ENCODE data around the gene ABHD11. TPM values are rescaled to one million over a fixed set of nuclear protein-coding genes. Genes with fewer than 3 reads are reported as not detected.

Gene ABHD11
- total and polyA plus RNA-seq, 9 of the 15 experiments (the other 6 are each of a cell fraction or from before 2014, with no cell fraction given), result 7.7 to 44.2 (median 18.9) TPM

DNA sequence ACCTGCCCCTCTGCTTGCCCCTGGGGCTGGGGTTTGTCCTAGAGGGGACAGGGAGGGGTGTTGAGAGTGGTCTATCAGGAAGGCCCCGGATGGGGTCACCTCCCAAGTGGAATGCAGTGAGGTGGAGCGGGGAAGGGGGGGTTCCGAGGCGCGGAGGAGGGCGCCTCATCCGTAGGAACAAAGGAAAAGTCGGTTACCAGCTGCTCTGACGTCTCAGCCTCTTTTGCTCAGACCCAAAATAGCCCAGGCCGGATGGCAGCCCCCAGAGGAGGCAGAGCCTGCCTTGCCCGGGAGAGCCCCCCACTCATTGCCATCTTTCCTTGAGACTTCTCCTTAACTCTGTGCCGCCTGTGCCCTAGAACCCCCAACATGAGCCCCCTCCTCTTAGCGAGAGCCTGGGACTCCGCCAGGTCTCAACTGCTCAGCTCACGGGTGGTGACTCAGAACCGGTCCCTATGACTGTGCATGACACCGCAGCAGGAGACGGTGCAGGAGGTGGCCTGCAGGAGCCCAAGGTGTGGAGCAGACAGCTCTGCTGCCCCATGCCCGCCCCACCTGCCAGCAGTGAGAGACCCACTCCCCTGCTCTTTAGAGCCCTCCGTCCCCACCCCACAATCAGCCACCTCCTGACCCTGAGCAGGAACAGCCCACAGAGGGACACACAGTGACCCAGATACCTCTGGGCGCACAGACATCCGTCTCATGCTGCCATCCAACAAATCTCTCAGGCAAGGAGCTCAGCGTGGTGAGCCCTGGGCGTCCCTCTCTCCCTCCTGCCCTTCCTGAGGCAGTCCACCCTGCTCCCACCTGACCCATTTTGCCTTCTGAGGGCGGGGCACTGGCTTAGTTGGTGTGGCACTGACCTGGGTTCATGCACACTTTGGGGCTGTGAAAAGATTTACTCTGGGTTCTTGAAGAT lies 32.2 kb downstream of the ABHD11 start (continued):
- TF ChIP-seq, protein P1, sequence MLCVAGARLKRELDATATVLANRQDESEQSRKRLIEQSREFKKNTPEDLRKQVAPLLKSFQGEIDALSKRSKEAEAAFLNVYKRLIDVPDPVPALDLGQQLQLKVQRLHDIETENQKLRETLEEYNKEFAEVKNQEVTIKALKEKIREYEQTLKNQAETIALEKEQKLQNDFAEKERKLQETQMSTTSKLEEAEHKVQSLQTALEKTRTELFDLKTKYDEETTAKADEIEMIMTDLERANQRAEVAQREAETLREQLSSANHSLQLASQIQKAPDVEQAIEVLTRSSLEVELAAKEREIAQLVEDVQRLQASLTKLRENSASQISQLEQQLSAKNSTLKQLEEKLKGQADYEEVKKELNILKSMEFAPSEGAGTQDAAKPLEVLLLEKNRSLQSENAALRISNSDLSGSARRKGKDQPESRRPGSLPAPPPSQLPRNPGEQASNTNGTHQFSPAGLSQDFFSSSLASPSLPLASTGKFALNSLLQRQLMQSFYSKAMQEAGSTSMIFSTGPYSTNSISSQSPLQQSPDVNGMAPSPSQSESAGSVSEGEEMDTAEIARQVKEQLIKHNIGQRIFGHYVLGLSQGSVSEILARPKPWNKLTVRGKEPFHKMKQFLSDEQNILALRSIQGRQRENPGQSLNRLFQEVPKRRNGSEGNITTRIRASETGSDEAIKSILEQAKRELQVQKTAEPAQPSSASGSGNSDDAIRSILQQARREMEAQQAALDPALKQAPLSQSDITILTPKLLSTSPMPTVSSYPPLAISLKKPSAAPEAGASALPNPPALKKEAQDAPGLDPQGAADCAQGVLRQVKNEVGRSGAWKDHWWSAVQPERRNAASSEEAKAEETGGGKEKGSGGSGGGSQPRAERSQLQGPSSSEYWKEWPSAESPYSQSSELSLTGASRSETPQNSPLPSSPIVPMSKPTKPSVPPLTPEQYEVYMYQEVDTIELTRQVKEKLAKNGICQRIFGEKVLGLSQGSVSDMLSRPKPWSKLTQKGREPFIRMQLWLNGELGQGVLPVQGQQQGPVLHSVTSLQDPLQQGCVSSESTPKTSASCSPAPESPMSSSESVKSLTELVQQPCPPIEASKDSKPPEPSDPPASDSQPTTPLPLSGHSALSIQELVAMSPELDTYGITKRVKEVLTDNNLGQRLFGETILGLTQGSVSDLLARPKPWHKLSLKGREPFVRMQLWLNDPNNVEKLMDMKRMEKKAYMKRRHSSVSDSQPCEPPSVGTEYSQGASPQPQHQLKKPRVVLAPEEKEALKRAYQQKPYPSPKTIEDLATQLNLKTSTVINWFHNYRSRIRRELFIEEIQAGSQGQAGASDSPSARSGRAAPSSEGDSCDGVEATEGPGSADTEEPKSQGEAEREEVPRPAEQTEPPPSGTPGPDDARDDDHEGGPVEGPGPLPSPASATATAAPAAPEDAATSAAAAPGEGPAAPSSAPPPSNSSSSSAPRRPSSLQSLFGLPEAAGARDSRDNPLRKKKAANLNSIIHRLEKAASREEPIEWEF (CRISPR knock-in tag; IDR thresholded peaks at IDR 0.05), result no peak
- TF ChIP-seq CBFA2T2 (conservative IDR thresholded peaks at IDR 0.05) (no peak), KDM1A (IDR thresholded peaks at IDR 0.05) (peak in 1 of 2 experiments; percentile 38; a peak in 1 of 4 replicates), ARID1B (IDR thresholded peaks at IDR 0.05) (peak; percentile 77), SMARCE1 (IDR thresholded peaks at IDR 0.05) (peak; percentile 66), ZEB2 (IDR thresholded peaks at IDR 0.05) (peak; percentile 58; the same call in 1 of the 2 replicates), ATF1 (CRISPR knock-in tag; IDR thresholded peaks at IDR 0.05) (no peak), ATF1 (tag; IDR thresholded peaks at IDR 0.05) (peak; percentile 50), NFE2 (IDR thresholded peaks at IDR 0.05; ENCODE audit: low read depth) (peak; percentile 90), JUN (IDR thresholded peaks at IDR 0.05; ENCODE audit: borderline replicate concordance, low read depth, low read length) (peak; percentile 77), JUN (CRISPR knock-in tag; IDR thresholded peaks at IDR 0.05; ENCODE audit: borderline replicate concordance) (no peak), SNIP1 (IDR thresholded peaks at IDR 0.05; ENCODE audit: low read depth) (no peak), DPF2 (IDR thresholded peaks at IDR 0.05) (peak; percentile 88), ATF7 (IDR thresholded peaks at IDR 0.05) (0 out of 2 replicates have a peak, but pooled peaks have one; percentile 19), C11orf30 (IDR thresholded peaks at IDR 0.05; ENCODE audit: low read depth) (peak; percentile 82), STAT5A (IDR thresholded peaks at IDR 0.05; ENCODE audit: borderline replicate concordance, low read length) (no peak), CREB1 (IDR thresholded peaks at IDR 0.05) (peak; percentile 41; the same call in 1 of the 2 replicates), CREB1 (CRISPR knock-in tag; IDR thresholded peaks at IDR 0.05) (peak; percentile 61; the same call in 1 of the 2 replicates), ZBTB7A (IDR thresholded peaks at IDR 0.05; ENCODE audit: borderline replicate concordance, control insufficient read depth, low read depth, low read length) (peak; percentile 91), CREM (IDR thresholded peaks at IDR 0.05; ENCODE audit: low read depth) (peak; percentile 45; the same call in 1 of the 2 replicates), GATAD2A (IDR thresholded peaks at IDR 0.05) (0 out of 2 replicates have a peak, but pooled peaks have one; percentile 11)
- TF ChIP-seq, protein P2, sequence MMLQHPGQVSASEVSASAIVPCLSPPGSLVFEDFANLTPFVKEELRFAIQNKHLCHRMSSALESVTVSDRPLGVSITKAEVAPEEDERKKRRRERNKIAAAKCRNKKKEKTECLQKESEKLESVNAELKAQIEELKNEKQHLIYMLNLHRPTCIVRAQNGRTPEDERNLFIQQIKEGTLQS (IDR thresholded peaks at IDR 0.05), result peak; percentile 92
- TF ChIP-seq, protein P2 (CRISPR knock-in tag; conservative IDR thresholded peaks at IDR 0.05), result no peak; the same call in 1 of the 2 replicates
- TF ChIP-seq, protein P3, sequence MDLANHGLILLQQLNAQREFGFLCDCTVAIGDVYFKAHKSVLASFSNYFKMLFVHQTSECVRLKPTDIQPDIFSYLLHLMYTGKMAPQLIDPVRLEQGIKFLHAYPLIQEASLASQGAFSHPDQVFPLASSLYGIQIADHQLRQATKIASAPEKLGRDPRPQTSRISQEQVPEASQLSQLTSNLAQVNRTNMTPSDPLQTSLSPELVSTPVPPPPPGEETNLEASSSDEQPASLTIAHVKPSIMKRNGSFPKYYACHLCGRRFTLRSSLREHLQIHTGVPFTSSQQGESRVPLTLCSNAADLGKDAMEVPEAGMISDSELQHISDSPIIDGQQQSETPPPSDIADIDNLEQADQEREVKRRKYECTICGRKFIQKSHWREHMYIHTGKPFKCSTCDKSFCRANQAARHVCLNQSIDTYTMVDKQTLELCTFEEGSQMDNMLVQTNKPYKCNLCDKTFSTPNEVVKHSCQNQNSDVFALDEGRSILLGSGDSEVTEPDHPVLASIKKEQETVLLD (IDR thresholded peaks at IDR 0.05), result 0 out of 2 replicates have a peak, but pooled peaks have one; percentile 24

All from K562 (cell line).